ENCODE measurements around the gene USP3.

DNA sequence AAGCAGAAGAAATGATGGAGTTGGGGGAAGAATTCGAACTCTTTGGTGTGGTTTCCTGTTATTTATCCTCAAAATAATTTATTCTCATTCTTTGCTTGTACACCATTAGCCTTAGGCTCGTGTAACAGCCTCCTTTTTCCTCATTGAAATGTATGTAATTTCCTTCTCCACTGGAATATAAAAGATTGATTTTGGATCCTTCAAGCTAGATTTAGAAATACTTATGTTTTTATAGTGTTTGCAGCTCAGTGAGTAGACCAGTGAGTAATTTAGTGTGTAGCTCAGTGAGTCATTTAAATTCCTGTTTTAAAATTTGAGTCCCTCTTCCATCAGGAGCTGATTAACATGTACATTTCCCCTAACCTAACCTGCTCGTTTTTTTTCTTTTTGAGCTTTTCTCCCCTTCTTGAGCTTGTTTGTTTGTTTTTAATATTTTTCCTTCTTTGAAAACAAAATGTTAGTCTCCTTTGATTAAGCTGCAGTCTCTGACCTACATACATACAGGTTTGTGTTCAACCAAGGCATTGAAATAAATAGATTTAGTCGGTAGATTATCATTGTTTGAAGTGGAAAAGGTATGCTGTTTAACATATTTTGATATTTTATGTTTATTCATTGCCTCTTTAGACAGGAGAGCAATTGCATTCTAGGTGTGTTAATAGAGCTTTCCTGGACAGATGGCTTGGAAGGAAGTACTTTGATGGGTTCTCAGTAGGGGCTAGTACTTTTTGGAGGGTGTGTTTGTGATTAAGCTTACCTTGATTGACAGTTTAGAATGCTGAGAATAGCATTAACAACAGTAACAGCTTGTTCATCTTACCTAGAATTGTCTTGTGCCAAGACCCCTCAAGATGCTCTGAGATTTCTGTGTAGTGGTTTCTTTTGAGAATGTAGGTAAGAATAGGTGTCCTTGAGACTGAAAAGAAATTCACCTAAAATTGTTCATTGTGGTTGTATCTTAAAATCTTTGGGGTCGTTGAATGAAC, 5.9 kb downstream of the USP3 start:
- no peak for TF ChIP-seq RAD21 (IDR thresholded peaks at IDR 0.05; ENCODE audit: low read length)
- TF ChIP-seq SMC3 (IDR thresholded peaks at IDR 0.05; ENCODE audit: low read depth, low read length) = no peak
- TF ChIP-seq, protein P1, sequence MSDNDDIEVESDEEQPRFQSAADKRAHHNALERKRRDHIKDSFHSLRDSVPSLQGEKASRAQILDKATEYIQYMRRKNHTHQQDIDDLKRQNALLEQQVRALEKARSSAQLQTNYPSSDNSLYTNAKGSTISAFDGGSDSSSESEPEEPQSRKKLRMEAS (IDR thresholded peaks at IDR 0.05; ENCODE audit: low read depth) = no peak
- TF ChIP-seq, protein P2, sequence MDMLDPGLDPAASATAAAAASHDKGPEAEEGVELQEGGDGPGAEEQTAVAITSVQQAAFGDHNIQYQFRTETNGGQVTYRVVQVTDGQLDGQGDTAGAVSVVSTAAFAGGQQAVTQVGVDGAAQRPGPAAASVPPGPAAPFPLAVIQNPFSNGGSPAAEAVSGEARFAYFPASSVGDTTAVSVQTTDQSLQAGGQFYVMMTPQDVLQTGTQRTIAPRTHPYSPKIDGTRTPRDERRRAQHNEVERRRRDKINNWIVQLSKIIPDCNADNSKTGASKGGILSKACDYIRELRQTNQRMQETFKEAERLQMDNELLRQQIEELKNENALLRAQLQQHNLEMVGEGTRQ (IDR thresholded peaks at IDR 0.05; ENCODE audit: borderline replicate concordance, low read depth, low read length) = no peak
- TF ChIP-seq, protein P3, sequence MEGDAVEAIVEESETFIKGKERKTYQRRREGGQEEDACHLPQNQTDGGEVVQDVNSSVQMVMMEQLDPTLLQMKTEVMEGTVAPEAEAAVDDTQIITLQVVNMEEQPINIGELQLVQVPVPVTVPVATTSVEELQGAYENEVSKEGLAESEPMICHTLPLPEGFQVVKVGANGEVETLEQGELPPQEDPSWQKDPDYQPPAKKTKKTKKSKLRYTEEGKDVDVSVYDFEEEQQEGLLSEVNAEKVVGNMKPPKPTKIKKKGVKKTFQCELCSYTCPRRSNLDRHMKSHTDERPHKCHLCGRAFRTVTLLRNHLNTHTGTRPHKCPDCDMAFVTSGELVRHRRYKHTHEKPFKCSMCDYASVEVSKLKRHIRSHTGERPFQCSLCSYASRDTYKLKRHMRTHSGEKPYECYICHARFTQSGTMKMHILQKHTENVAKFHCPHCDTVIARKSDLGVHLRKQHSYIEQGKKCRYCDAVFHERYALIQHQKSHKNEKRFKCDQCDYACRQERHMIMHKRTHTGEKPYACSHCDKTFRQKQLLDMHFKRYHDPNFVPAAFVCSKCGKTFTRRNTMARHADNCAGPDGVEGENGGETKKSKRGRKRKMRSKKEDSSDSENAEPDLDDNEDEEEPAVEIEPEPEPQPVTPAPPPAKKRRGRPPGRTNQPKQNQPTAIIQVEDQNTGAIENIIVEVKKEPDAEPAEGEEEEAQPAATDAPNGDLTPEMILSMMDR (IDR thresholded peaks at IDR 0.05) = no peak
- no peak for TF ChIP-seq POLR2AphosphoS5 (IDR thresholded peaks at IDR 0.05; ENCODE audit: low read depth, low read length)
- no peak for TF ChIP-seq ELF1 (IDR thresholded peaks at IDR 0.05)
- no peak for TF ChIP-seq RFX5 (IDR thresholded peaks at IDR 0.05; ENCODE audit: low read length)
- TF ChIP-seq, protein P4, sequence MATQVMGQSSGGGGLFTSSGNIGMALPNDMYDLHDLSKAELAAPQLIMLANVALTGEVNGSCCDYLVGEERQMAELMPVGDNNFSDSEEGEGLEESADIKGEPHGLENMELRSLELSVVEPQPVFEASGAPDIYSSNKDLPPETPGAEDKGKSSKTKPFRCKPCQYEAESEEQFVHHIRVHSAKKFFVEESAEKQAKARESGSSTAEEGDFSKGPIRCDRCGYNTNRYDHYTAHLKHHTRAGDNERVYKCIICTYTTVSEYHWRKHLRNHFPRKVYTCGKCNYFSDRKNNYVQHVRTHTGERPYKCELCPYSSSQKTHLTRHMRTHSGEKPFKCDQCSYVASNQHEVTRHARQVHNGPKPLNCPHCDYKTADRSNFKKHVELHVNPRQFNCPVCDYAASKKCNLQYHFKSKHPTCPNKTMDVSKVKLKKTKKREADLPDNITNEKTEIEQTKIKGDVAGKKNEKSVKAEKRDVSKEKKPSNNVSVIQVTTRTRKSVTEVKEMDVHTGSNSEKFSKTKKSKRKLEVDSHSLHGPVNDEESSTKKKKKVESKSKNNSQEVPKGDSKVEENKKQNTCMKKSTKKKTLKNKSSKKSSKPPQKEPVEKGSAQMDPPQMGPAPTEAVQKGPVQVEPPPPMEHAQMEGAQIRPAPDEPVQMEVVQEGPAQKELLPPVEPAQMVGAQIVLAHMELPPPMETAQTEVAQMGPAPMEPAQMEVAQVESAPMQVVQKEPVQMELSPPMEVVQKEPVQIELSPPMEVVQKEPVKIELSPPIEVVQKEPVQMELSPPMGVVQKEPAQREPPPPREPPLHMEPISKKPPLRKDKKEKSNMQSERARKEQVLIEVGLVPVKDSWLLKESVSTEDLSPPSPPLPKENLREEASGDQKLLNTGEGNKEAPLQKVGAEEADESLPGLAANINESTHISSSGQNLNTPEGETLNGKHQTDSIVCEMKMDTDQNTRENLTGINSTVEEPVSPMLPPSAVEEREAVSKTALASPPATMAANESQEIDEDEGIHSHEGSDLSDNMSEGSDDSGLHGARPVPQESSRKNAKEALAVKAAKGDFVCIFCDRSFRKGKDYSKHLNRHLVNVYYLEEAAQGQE (IDR thresholded peaks at IDR 0.05; ENCODE audit: low read depth, low read length) = no peak
- no peak for TF ChIP-seq GABPA (IDR thresholded peaks at IDR 0.05; ENCODE audit: low read depth)

Data from SK-N-SH (cell line).